Sigmoid colon (tissue), 4 donors: ENCODE results near the gene ENDOV.

Experiments used
- CTCF ChIP-seq, 4 experiments: fragments of 450-650 bp in 3 of 4; fragments of 200-600 bp in 1 of 4; IDR thresholded peaks; one replicate each; pipeline ENCODE4 v1.5.1; 2016 to 2019; ENCODE audit warnings: antibody characterized with exemption in 4 of 4, mild to moderate bottlenecking in 3 of 4, moderate library complexity in 2 of 4
- EP300 ChIP-seq, 4 donors: sonication (generic); formaldehyde crosslinking; IDR thresholded peaks; one replicate each; pipeline ENCODE4 v1.6.1; 2017; ENCODE audit warnings: antibody characterized with exemption in 4 of 4
- POLR2A ChIP-seq, 2 donors: fragments of 450-650 bp; IDR thresholded peaks; one replicate each; pipeline ENCODE4 v1.6.1; 2016; ENCODE audit warnings: antibody characterized with exemption in 2 of 2, mild to moderate bottlenecking in 2 of 2, moderate library complexity in 2 of 2
- POLR2AphosphoS5 ChIP-seq, 4 donors: sonication (generic); formaldehyde crosslinking; IDR thresholded peaks; one replicate each; pipeline ENCODE4 v1.6.1; 2017; ENCODE audit warnings: antibody characterized with exemption in 4 of 4

DNA sequence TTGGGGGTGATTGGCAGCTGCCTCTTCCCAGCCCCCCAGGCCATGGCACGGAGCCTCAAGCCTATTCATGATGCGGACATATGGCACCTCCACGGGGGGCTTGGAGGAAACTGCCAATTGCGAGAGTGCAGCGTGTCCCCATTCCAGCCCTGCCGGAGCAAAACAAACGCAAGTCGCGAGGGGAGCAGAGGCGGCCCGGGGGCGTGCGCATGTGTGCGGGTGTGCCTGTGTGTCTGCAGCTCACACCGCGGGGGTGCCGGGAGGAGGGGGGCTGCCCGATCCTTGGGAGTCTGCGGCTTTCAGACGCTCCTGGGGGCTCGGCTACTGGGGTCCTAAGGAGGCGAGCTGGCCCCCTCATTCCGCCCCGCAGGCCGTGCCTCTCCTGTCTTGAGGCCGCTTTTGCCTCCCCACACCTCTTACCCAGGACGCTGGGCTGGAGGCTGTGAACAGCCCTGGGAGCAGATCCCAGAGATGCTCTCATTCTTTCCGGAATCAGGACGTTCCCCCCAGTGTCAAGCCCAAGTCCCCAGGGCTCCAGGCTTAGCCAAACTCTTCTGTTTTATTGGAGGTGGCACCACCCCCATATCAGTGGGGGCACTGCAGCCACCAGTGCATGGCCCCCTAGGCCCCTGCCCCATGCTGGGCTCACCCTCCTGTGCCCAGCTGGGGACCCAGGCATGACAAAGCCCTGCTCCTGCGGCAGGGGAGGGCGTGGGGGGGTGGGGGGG, 29.1 kb downstream of the ENDOV start:
- TF ChIP-seq POLR2A (IDR thresholded peaks at IDR 0.05), result no peak
- TF ChIP-seq CTCF (IDR thresholded peaks at IDR 0.05), result no peak
- no peak for TF ChIP-seq POLR2AphosphoS5 (IDR thresholded peaks at IDR 0.05)
- no peak for TF ChIP-seq EP300 (IDR thresholded peaks at IDR 0.05)
